Embryonic facial prominence (tissue), 1 donor: ENCODE measurements around the gene RASSF1.
A peak's percentile ranks its signal among the peaks of the same experiment; 100 is the strongest.

Experiments
- DNase-seq: peaks from one replicate; pipeline ENCODE4 v3.0.0-alpha.2; 2016; ENCODE audit errors: extremely low spot score

The RASSF1 gene

GRCh38 chr3:50342813-50343633 lies 2.4 kb upstream of the RASSF1 start:
- DNase-seq: no peak

GRCh38 chr3:50341996-50342650 lies 1.5 kb upstream of the RASSF1 start:
- no peak for DNase-seq

GRCh38 chr3:50341537-50341936 lies 901 bp upstream of the RASSF1 start:
- no peak for DNase-seq

GRCh38 chr3:50340147-50340447 lies 539 bp downstream of the RASSF1 start:
- no peak for DNase-seq

- no peak for DNase-seq
Measured at GRCh38 chr3:50339485-50340146, 1.0 kb downstream of the RASSF1 start.

- no peak for DNase-seq
Measured at GRCh38 chr3:50338965-50339364, 1.7 kb downstream of the RASSF1 start.

GRCh38 chr3:50337175-50337861 lies 3.3 kb downstream of the RASSF1 start:
- peak; percentile 96 for DNase-seq

GRCh38 chr3:50336452-50337174 lies 4.0 kb downstream of the RASSF1 start:
- no peak for DNase-seq

GRCh38 chr3:50334339-50335075 lies 6.1 kb downstream of the RASSF1 start:
- no peak for DNase-seq

- no peak for DNase-seq
Measured at GRCh38 chr3:50333744-50334328, 6.8 kb downstream of the RASSF1 start.

- DNase-seq: no peak
Measured at GRCh38 chr3:50331364-50331907, 9.2 kb downstream of the RASSF1 start.

- no peak for DNase-seq
Measured at GRCh38 chr3:50330330-50330729, 10.3 kb downstream of the RASSF1 start.

GRCh38 chr3:50327943-50328691 lies 12.5 kb downstream of the RASSF1 start, which contains the start of gene TUSC2:
TUSC2 (minus strand) TSS chr3:50328223; CDS start chr3:50328099, 124 bp downstream.
- DNase-seq: peak; percentile 87

GRCh38 chr3:50327129-50327528 lies 13.5 kb downstream of the RASSF1 start:
- DNase-seq: no peak

- no peak for DNase-seq
Measured at GRCh38 chr3:50326182-50326541, 14.5 kb downstream of the RASSF1 start.

- DNase-seq: no peak
Measured at GRCh38 chr3:50325497-50326181, 15.0 kb downstream of the RASSF1 start.

- DNase-seq: no peak
Measured at GRCh38 chr3:50325113-50325480, 15.5 kb downstream of the RASSF1 start.

GRCh38 chr3:50324351-50325112 lies 16.1 kb downstream of the RASSF1 start:
- no peak for DNase-seq
